DND-41 (cell line): ENCODE results near the gene MTF1.

Experiments used
- EZH2 ChIP-seq: IDR thresholded peaks from 3 replicates; pipeline ENCODE4 v1.6.1; 2012; ENCODE audit warnings: borderline replicate concordance, low read depth, mild to moderate bottlenecking, moderate library complexity, low read length, inconsistent platforms; ENCODE audit not compliant: severe bottlenecking
- TF ChIP-seq, protein P1 (sequence below): IDR thresholded peaks from 2 replicates; pipeline ENCODE4 v1.5.1; 2012; ENCODE audit warnings: borderline replicate concordance, low read length, moderate library complexity, mild to moderate bottlenecking; ENCODE audit not compliant: poor library complexity, severe bottlenecking; ENCODE audit errors: extremely low read depth

DNA sequence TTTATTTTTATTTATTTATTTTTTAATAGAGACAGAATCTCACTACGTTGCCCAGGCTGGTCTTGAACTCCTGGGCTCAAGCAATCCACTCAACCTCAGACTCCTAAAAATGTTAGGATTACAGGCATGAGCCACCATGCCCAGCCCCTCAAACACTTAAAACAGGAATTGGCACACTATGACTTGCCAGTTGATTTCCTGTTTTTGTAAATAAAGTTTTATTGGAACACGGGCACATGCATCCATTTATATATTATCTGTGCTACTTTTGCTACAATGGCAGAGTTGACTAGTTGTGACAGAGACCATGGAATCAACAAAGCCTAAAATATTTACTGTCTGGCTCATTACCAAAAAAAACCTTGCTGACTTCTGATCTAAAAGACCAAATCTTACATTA lies 35.4 kb downstream of the MTF1 start:
- TF ChIP-seq EZH2, result no peak
- TF ChIP-seq, protein P1, sequence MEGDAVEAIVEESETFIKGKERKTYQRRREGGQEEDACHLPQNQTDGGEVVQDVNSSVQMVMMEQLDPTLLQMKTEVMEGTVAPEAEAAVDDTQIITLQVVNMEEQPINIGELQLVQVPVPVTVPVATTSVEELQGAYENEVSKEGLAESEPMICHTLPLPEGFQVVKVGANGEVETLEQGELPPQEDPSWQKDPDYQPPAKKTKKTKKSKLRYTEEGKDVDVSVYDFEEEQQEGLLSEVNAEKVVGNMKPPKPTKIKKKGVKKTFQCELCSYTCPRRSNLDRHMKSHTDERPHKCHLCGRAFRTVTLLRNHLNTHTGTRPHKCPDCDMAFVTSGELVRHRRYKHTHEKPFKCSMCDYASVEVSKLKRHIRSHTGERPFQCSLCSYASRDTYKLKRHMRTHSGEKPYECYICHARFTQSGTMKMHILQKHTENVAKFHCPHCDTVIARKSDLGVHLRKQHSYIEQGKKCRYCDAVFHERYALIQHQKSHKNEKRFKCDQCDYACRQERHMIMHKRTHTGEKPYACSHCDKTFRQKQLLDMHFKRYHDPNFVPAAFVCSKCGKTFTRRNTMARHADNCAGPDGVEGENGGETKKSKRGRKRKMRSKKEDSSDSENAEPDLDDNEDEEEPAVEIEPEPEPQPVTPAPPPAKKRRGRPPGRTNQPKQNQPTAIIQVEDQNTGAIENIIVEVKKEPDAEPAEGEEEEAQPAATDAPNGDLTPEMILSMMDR, result no peak
